ENCODE measurements around the gene GALC.

DNA sequence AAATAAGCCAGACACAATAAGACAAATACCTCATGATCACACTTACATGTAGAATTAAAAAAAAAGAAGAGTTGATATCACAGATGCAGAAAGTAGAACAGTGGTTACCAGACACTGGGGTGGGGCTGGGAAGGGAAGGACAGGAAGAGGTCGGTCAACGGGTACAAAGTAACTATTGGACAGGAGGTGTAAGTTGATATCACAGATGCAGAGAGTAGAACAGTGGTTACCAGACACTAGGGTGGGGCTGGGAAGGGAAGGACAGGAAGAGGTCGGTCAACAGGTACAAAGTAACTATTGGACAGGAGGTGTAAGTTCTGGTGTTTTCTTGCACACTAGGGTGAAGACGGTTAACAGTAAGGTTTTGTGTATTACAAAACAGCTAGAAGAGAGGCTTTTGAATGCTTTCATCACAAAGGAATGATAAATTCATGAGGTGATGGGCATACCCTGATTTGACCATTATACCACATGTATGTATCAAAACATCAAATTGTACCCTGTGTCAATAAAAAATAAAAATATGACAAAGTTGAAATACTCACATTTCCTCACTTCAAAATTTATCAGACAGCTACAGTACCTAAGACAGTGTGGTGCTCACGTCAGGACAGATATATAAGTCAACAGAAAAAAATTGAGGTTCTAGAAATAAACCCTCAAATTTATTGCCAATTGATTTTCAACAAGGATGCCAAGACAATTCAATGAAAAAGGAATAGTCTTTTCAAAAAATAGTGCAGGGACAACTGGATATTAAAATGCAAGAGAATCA lies 32.8 kb downstream of the GALC start:
- TF ChIP-seq ATF2 (CRISPR knock-in tag; IDR thresholded peaks at IDR 0.05; ENCODE audit: borderline replicate concordance, low read depth) (no peak), OVOL2 (CRISPR knock-in tag; IDR thresholded peaks at IDR 0.05; ENCODE audit: borderline replicate concordance) (no peak), MLX (CRISPR knock-in tag; IDR thresholded peaks at IDR 0.05) (no peak), FOXK1 (CRISPR knock-in tag; IDR thresholded peaks at IDR 0.05) (no peak), ZBTB43 (CRISPR knock-in tag; IDR thresholded peaks at IDR 0.05) (no peak), ZNF232 (CRISPR knock-in tag; IDR thresholded peaks at IDR 0.05) (no peak), JUN (CRISPR knock-in tag; IDR thresholded peaks at IDR 0.05) (no peak), TEAD4 (CRISPR knock-in tag; IDR thresholded peaks at IDR 0.05) (no peak), TCF7 (CRISPR knock-in tag; IDR thresholded peaks at IDR 0.05; ENCODE audit: low read depth) (no peak)
- TF ChIP-seq, protein P1, sequence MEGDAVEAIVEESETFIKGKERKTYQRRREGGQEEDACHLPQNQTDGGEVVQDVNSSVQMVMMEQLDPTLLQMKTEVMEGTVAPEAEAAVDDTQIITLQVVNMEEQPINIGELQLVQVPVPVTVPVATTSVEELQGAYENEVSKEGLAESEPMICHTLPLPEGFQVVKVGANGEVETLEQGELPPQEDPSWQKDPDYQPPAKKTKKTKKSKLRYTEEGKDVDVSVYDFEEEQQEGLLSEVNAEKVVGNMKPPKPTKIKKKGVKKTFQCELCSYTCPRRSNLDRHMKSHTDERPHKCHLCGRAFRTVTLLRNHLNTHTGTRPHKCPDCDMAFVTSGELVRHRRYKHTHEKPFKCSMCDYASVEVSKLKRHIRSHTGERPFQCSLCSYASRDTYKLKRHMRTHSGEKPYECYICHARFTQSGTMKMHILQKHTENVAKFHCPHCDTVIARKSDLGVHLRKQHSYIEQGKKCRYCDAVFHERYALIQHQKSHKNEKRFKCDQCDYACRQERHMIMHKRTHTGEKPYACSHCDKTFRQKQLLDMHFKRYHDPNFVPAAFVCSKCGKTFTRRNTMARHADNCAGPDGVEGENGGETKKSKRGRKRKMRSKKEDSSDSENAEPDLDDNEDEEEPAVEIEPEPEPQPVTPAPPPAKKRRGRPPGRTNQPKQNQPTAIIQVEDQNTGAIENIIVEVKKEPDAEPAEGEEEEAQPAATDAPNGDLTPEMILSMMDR (IDR thresholded peaks at IDR 0.05), result no peak
- TF ChIP-seq, protein P2, sequence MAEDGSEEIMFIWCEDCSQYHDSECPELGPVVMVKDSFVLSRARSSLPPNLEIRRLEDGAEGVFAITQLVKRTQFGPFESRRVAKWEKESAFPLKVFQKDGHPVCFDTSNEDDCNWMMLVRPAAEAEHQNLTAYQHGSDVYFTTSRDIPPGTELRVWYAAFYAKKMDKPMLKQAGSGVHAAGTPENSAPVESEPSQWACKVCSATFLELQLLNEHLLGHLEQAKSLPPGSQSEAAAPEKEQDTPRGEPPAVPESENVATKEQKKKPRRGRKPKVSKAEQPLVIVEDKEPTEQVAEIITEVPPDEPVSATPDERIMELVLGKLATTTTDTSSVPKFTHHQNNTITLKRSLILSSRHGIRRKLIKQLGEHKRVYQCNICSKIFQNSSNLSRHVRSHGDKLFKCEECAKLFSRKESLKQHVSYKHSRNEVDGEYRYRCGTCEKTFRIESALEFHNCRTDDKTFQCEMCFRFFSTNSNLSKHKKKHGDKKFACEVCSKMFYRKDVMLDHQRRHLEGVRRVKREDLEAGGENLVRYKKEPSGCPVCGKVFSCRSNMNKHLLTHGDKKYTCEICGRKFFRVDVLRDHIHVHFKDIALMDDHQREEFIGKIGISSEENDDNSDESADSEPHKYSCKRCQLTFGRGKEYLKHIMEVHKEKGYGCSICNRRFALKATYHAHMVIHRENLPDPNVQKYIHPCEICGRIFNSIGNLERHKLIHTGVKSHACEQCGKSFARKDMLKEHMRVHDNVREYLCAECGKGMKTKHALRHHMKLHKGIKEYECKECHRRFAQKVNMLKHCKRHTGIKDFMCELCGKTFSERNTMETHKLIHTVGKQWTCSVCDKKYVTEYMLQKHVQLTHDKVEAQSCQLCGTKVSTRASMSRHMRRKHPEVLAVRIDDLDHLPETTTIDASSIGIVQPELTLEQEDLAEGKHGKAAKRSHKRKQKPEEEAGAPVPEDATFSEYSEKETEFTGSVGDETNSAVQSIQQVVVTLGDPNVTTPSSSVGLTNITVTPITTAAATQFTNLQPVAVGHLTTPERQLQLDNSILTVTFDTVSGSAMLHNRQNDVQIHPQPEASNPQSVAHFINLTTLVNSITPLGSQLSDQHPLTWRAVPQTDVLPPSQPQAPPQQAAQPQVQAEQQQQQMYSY (CRISPR knock-in tag; IDR thresholded peaks at IDR 0.05), result no peak
- TF ChIP-seq, protein P3, sequence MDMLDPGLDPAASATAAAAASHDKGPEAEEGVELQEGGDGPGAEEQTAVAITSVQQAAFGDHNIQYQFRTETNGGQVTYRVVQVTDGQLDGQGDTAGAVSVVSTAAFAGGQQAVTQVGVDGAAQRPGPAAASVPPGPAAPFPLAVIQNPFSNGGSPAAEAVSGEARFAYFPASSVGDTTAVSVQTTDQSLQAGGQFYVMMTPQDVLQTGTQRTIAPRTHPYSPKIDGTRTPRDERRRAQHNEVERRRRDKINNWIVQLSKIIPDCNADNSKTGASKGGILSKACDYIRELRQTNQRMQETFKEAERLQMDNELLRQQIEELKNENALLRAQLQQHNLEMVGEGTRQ (CRISPR knock-in tag; IDR thresholded peaks at IDR 0.05), result no peak
- TF ChIP-seq, protein P4, sequence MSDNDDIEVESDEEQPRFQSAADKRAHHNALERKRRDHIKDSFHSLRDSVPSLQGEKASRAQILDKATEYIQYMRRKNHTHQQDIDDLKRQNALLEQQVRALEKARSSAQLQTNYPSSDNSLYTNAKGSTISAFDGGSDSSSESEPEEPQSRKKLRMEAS (CRISPR knock-in tag; IDR thresholded peaks at IDR 0.05), result no peak
- TF ChIP-seq, protein P5, sequence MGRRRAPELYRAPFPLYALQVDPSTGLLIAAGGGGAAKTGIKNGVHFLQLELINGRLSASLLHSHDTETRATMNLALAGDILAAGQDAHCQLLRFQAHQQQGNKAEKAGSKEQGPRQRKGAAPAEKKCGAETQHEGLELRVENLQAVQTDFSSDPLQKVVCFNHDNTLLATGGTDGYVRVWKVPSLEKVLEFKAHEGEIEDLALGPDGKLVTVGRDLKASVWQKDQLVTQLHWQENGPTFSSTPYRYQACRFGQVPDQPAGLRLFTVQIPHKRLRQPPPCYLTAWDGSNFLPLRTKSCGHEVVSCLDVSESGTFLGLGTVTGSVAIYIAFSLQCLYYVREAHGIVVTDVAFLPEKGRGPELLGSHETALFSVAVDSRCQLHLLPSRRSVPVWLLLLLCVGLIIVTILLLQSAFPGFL (CRISPR knock-in tag; IDR thresholded peaks at IDR 0.05; ENCODE audit: borderline replicate concordance), result no peak

Data from WTC11 (cell line).